K562 (cell line): ENCODE measurements around the gene AVPI1. TPM values are rescaled to one million over a fixed set of nuclear protein-coding genes. Genes with fewer than 3 reads are reported as not detected.

Experiments used
- ATAC-seq: fragments of 200-7000 bp; cut with Tn5 transposase; 3 replicates; pipeline ENCODE4 v1.9.1; 2020; ENCODE audit warnings: moderate library complexity
- BruUV-seq: library from RNA; stranded (reverse); fragments of 400-500 nt; replicated peaks from 2 replicates; lab custom pipeline; 2021; lab: Mats Ljungman, UMichigan
- CTCF ChIA-PET: fragments of 300-600 bp; formaldehyde crosslinking; extraction: SDS; loops from one replicate; lab custom pipeline; 2021; ENCODE audit warnings: low intra/inter-chr PET ratio; lab: Yijun Ruan, JAX
- POLR2A ChIA-PET: fragments of 300-600, 350-650 bp; sonication (Branson Sonifier 250); formaldehyde crosslinking; extraction: SDS; loops from one replicate; lab custom pipeline; 2021; ENCODE audit warnings: antibody characterized with exemption, inconsistent platforms; lab: Yijun Ruan, JAX
- DNase-seq, 4 experiments: peaks; one replicate each; pipeline versions ENCODE4 v3.0.0 to v3.0.0-alpha.2; 2011 to 2018; ENCODE audit warnings: low spot score in 3 of 4, mixed read lengths in 3 of 4; ENCODE audit errors: extremely low read depth in 1 of 4
- FAIRE-seq: peaks from 2 replicates; lab custom pipeline; 2011; peaks lifted over from hg19 to GRCh38; lab: Jason Lieb, UNC
- H2AFZ ChIP-seq: 2 replicates; pipeline ENCODE4 v1.6.0; 2011; ENCODE audit warnings: low read depth, low read length, control low read depth, inconsistent platforms
- H3K27ac ChIP-seq: fragments of 200-600 bp; 3 replicates; pipeline ENCODE4 v1.8.0; 2011; ENCODE audit warnings: low read depth, mild to moderate bottlenecking, control low read depth, inconsistent platforms, low read length, moderate library complexity, mixed read lengths; ENCODE audit errors: extremely low read depth
- H3K27me3 ChIP-seq, 2 experiments: fragments of 300-600 bp in 1 of 2; 2 replicates in 1 of 2; 3 replicates in 1 of 2; pipeline versions ENCODE4 v1.6.0 to v1.8.0; 2011; ENCODE audit warnings: inconsistent platforms in 2 of 2, low read length in 2 of 2, mild to moderate bottlenecking in 1 of 2, mixed read lengths in 1 of 2, moderate library complexity in 1 of 2; ENCODE audit not compliant: control insufficient read depth in 2 of 2, insufficient read depth in 2 of 2
- H3K36me3 ChIP-seq: fragments of 300-600 bp; 3 replicates; pipeline ENCODE4 v1.8.0; 2011; ENCODE audit warnings: mild to moderate bottlenecking, low read length, inconsistent platforms; ENCODE audit not compliant: control insufficient read depth, insufficient read depth
- H3K4me1 ChIP-seq, 2 experiments: fragments of 200-600 bp in 1 of 2; replicated peaks in 1 of 2; 2 replicates in 1 of 2; 3 replicates in 1 of 2; pipeline versions ENCODE4 v1.5.1 to v1.8.0; 2011; ENCODE audit warnings: inconsistent platforms in 2 of 2, low read length in 2 of 2, mild to moderate bottlenecking in 1 of 2, mixed read lengths in 1 of 2, moderate library complexity in 1 of 2; ENCODE audit not compliant: control insufficient read depth in 2 of 2, insufficient read depth in 2 of 2
- H3K4me2 ChIP-seq: 2 replicates; pipeline ENCODE4 v1.6.1; 2011; ENCODE audit warnings: low read length, control low read depth, inconsistent platforms, mixed read lengths; ENCODE audit not compliant: insufficient read depth
- H3K4me3 ChIP-seq: fragments of 200-600 bp; sonication (generic), shearing (Covaris generic); 2 replicates; pipeline ENCODE4 v1.5.1; 2016; ENCODE audit warnings: control low read depth, inconsistent platforms
- H3K79me2 ChIP-seq: fragments of 200-600 bp; 3 replicates; pipeline ENCODE4 v1.8.0; 2011; ENCODE audit warnings: low read length, inconsistent platforms; ENCODE audit not compliant: control insufficient read depth, insufficient read depth
- H3K9ac ChIP-seq, 2 experiments: 2 replicates each; pipeline versions ENCODE4 v1.6.0 to v1.6.1; 2011; ENCODE audit warnings: low read depth in 2 of 2, low read length in 2 of 2, control low read depth in 1 of 2, inconsistent platforms in 1 of 2, mild to moderate bottlenecking in 1 of 2, mixed read lengths in 1 of 2; ENCODE audit not compliant: insufficient read depth in 1 of 2
- H3K9me1 ChIP-seq: one replicate; pipeline ENCODE4 v1.6.0; 2011; ENCODE audit warnings: inconsistent platforms, mild to moderate bottlenecking, low read length, moderate library complexity; ENCODE audit not compliant: control insufficient read depth, insufficient read depth
- H3K9me3 ChIP-seq: replicated peaks from 2 replicates; pipeline ENCODE4 v1.5.1; 2011; ENCODE audit warnings: low read depth, low read length, inconsistent platforms; ENCODE audit not compliant: control insufficient read depth, insufficient read depth
- H4K20me1 ChIP-seq: replicated peaks from 2 replicates; pipeline ENCODE4 v1.6.1; 2011; ENCODE audit warnings: low read length, inconsistent platforms, mixed read lengths; ENCODE audit not compliant: control insufficient read depth, insufficient read depth
- BRCA1 ChIP-seq, 2 experiments: fragments of 450-650 bp in 1 of 2; sonication (generic) in 1 of 2; formaldehyde crosslinking in 1 of 2; IDR thresholded peaks; 2 replicates each; pipeline versions ENCODE4 v1.5.0 to v1.6.1; 2017 to 2020; ENCODE audit warnings: mild to moderate bottlenecking in 1 of 2, missing genetic modification reagents in 1 of 2
- MED1 ChIP-seq: sonication (generic); formaldehyde crosslinking; IDR thresholded peaks from 2 replicates; pipeline ENCODE4 v1.8.1; 2023; ENCODE audit warnings: missing genetic modification reagents, borderline replicate concordance
- PBX2 ChIP-seq, 2 experiments: IDR thresholded peaks in 1 of 2; conservative IDR thresholded peaks in 1 of 2; 2 replicates each; pipeline ENCODE4 v1.6.1; 2016; ENCODE audit warnings: low read depth in 2 of 2, mild to moderate bottlenecking in 1 of 2, missing compliant biosample characterization in 1 of 2, missing genetic modification characterization in 1 of 2, moderate library complexity in 1 of 2
- POLR2B ChIP-seq: fragments of 450-650 bp; IDR thresholded peaks from 2 replicates; pipeline ENCODE4 v1.6.1; 2018; ENCODE audit warnings: low read depth; ENCODE audit not compliant: partially characterized antibody
- RBM15 ChIP-seq: fragments of 200-400 bp; formaldehyde crosslinking; IDR thresholded peaks from 2 replicates; pipeline ENCODE4 v1.6.1; 2018; ENCODE audit warnings: mild to moderate bottlenecking, low read length, moderate library complexity; ENCODE audit not compliant: insufficient read depth
- TBP ChIP-seq: optimal IDR thresholded peaks from 2 replicates; pipeline ENCODE3; 2011; ENCODE audit warnings: low read depth, low read length, improper control_type of control experiment
- THAP7 ChIP-seq: fragments of 250-450 bp; sonication (Bioruptor Pico); IDR thresholded peaks from 2 replicates; pipeline ENCODE4 v1.5.0; 2021
- ZNF197 ChIP-seq: fragments of 200-800 bp; sonication (Bioruptor generic); IDR thresholded peaks from 2 replicates; pipeline ENCODE4 v1.6.1; 2016; ENCODE audit warnings: low read depth, missing genetic modification characterization, missing compliant biosample characterization
- ZNF384 ChIP-seq: IDR thresholded peaks from 2 replicates; pipeline ENCODE4 v1.6.1; 2012; ENCODE audit warnings: low read depth, low read length, improper control_type of control experiment
- ZNF699 ChIP-seq: fragments of 250-450 bp; sonication (Bioruptor Pico); IDR thresholded peaks from 2 replicates; pipeline ENCODE4 v1.8.0; 2021; ENCODE audit warnings: mild to moderate bottlenecking, moderate library complexity; ENCODE audit not compliant: insufficient replicate concordance
- WGBS: fragments of 100-300 bp; shearing (Covaris generic); methylation state at CpG from one replicate; pipeline ENCODE4 v1.1.6; 2016; ENCODE audit warnings: low coverage, mixed read lengths; ENCODE audit not compliant: insufficient coverage; ENCODE audit errors: missing lambda C conversion rate; 5-methylcytosine and 5-hydroxymethylcytosine counted together
- in situ Hi-C: fragments of 300-500 bp; cut with MboI; formaldehyde crosslinking; loops from 4 replicates; pipeline ENCODE4 v1.15.0; 2018; ENCODE audit warnings: inconsistent platforms, mixed read lengths
- intact Hi-C: fragments of 100-400 bp; cut with micrococcal nuclease; formaldehyde crosslinking; loops from 2 replicates; pipeline ENCODE4 v1.14.2; 2022
- polyA plus RNA-seq, 8 experiments: library from polyadenylated mRNA; depleted of rRNA in 4 of 8; stranded (reverse) in 5 of 8; unstranded in 3 of 8; fragments of >200 nt; fragmentation: Nextera tagmentation in 2 of 8; fragmentation: Illumina TruSeq in 1 of 8; extraction: Ambion mirVana in 2 of 8; extraction: Trizol in 1 of 8; gene quantifications; 2 replicates each; pipeline versions ENCODE4 v1.2.1 to v1.2.3, GENCODE V29; 2011 to 2014; ENCODE audit warnings: inconsistent platforms in 1 of 8, missing spikeins in 1 of 8
- total RNA-seq, 7 experiments: library from RNA; depleted of rRNA in 6 of 7; stranded (reverse); fragments of >200 nt in 6 of 7; fragmentation: Illumina TruSeq in 2 of 7; extraction: Trizol in 2 of 7; gene quantifications; 2 replicates each; pipeline versions ENCODE4 v1.2.1 to v1.2.3, GENCODE V29; 2011 to 2021; ENCODE audit warnings: low replicate concordance in 1 of 7

AVPI1 gene
- total and polyA plus RNA-seq, 9 of the 15 experiments (the other 6 are each of a cell fraction or from before 2014, with no cell fraction given): 0.90 to 10.4 (median 7.4) TPM

- no peak for DNase-seq
- intact Hi-C loops: no loop called here
- WGBS: 90% methylated on average over 1 of the region's 1 CpG
- no peak for FAIRE-seq
- Histone ChIP-seq H3K4me1 (peaks cover 19 to 30% of the 10 kb centered on the region in 2 experiments), H3K4me2 (no peak overlapping the region), H3K9me1 (no peaks in the 10 kb centered on the region), H3K27me3 (no peaks in the 10 kb centered on the region), H3K27ac (no peak overlapping the region), H3K4me3 (no peak overlapping the region), H4K20me1 (no peaks in the 10 kb centered on the region), H3K36me3 (peaks cover 59% of the 10 kb centered on the region; the same call in 2 of the 3 replicates), H3K79me2 (no peaks in the 10 kb centered on the region), H2AFZ (no peak overlapping the region), H3K9ac (no peak overlapping the region), H3K9me3 (no peaks in the 10 kb centered on the region)
- in situ Hi-C loops: no loop called here
- POLR2A ChIA-PET: interaction anchor here (0.6 to 1.2 kb wide), 3 partner anchors 9 to 203 kb away, joined by 4 to 5 read pairs (median 5); no protein-coding TSS in a partner anchor
- no peak for ATAC-seq
- CTCF ChIA-PET: no interaction called here
- no TSS peak for BruUV-seq
- TF ChIP-seq THAP7 (CRISPR knock-in tag) (no peak), BRCA1 (IDR thresholded peaks at IDR 0.05) (no peak), BRCA1 (CRISPR knock-in tag; IDR thresholded peaks at IDR 0.05) (no peak), TBP (no peak), ZNF197 (CRISPR knock-in tag) (no peak), PBX2 (CRISPR knock-in tag; IDR thresholded peaks at IDR 0.05; ENCODE audit: low read depth) (no peak), PBX2 (tag; conservative IDR thresholded peaks at IDR 0.05; ENCODE audit: low read depth) (no peak), ZNF699 (CRISPR knock-in tag) (no peak), RBM15 (no peak), ZNF384 (no peak), POLR2B (no peak), MED1 (CRISPR knock-in tag) (no peak)
Measured at GRCh38 chr10:97669571-97669970, 17.5 kb downstream of the AVPI1 start.
